Measurements from ENCODE around the gene HDAC6. TPM values are rescaled to one million over a fixed set of nuclear protein-coding genes. Genes with fewer than 3 reads are reported as not detected.

Gene HDAC6
- total RNA-seq, 2 experiments from 2014 or later: 62.0 to 108 TPM

GRCh38 chrX:48776818-48777439 lies 24.9 kb upstream of the HDAC6 start:
- Histone ChIP-seq H3K4me3 (ENCODE audit: low read depth, low read length, poor library complexity, severe bottlenecking) (no peak overlapping the region), H3K4me2 (ENCODE audit: low read length) (no peak overlapping the region), H3K4me1 (ENCODE audit: insufficient read depth, low read length, poor library complexity, severe bottlenecking) (no peaks in the 10 kb centered on the region), H3K9me2 (ENCODE audit: insufficient read depth, low read length) (no peaks in the 10 kb centered on the region), H3K27ac (ENCODE audit: low read depth, low read length, poor library complexity, severe bottlenecking) (no peak overlapping the region), H3K79me2 (ENCODE audit: insufficient read depth, low read depth, low read length) (no peaks in the 10 kb centered on the region), H2AFZ (ENCODE audit: low read length) (no peak overlapping the region), H3K9me3 (ENCODE audit: low read length) (no peaks in the 10 kb centered on the region), H3K36me3 (ENCODE audit: insufficient read depth, low read length) (no peaks in the 10 kb centered on the region), H4K20me1 (ENCODE audit: insufficient read depth, low read length) (no peaks in the 10 kb centered on the region)
- TF ChIP-seq EZH2phosphoT487 (IDR thresholded peaks at IDR 0.05; ENCODE audit: borderline replicate concordance, low read depth, low read length): no peak
- TF ChIP-seq, protein P1, sequence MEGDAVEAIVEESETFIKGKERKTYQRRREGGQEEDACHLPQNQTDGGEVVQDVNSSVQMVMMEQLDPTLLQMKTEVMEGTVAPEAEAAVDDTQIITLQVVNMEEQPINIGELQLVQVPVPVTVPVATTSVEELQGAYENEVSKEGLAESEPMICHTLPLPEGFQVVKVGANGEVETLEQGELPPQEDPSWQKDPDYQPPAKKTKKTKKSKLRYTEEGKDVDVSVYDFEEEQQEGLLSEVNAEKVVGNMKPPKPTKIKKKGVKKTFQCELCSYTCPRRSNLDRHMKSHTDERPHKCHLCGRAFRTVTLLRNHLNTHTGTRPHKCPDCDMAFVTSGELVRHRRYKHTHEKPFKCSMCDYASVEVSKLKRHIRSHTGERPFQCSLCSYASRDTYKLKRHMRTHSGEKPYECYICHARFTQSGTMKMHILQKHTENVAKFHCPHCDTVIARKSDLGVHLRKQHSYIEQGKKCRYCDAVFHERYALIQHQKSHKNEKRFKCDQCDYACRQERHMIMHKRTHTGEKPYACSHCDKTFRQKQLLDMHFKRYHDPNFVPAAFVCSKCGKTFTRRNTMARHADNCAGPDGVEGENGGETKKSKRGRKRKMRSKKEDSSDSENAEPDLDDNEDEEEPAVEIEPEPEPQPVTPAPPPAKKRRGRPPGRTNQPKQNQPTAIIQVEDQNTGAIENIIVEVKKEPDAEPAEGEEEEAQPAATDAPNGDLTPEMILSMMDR (conservative IDR thresholded peaks at IDR 0.05; ENCODE audit: low read length): no peak
- BruUV-seq (replicated peaks): no TSS peak
- CTCF ChIA-PET (ENCODE audit: unreplicated experiment): no interaction called here
- POLR2A ChIA-PET: interaction anchor here (0.6 to 1.0 kb wide), 2 partner anchors 25 to 239 kb away, joined by 4 read pairs; partner anchors contain the start of gene HDAC6
- DNase-seq (ENCODE audit: low spot score): no peak
- intact Hi-C loops (cut with micrococcal nuclease; ENCODE audit: unreplicated experiment): no loop called here

GRCh38 chrX:48779399-48779798 lies 22.5 kb upstream of the HDAC6 start:
- TF ChIP-seq, protein P1 (conservative IDR thresholded peaks at IDR 0.05; ENCODE audit: low read length): no peak
- TF ChIP-seq EZH2phosphoT487 (IDR thresholded peaks at IDR 0.05; ENCODE audit: borderline replicate concordance, low read depth, low read length): no peak
- no TSS peak for BruUV-seq (replicated peaks)
- intact Hi-C loops (cut with micrococcal nuclease; ENCODE audit: unreplicated experiment): no loop called here

DNA sequence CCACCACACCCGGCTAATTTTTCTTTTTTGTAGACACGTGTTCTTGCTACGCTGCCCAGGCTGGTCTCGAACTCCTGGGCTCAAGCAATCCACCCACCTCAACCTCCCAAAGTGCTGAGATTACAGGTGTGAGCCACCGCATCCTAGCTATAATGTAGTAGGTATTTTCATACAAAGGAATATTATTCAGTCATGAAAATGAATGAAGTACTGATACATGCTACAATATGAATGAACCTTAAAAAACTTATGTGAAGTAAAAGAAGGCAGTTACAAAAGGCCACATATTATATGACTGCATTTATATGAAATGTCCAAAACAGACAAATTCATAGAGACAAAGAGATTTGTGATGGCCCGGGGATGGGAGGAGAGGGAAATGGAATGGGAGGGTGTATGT lies 20.2 kb upstream of the HDAC6 start:
- POLR2A ChIA-PET: interaction anchor here (0.6 kb wide), 1 partner anchor 105 kb away, joined by 3 read pairs; no protein-coding TSS in a partner anchor
- Histone ChIP-seq H2AFZ (ENCODE audit: low read length) (no peak overlapping the region), H3K4me3 (ENCODE audit: low read depth, low read length, poor library complexity, severe bottlenecking) (no peak overlapping the region), H3K36me3 (ENCODE audit: insufficient read depth, low read length) (no peaks in the 10 kb centered on the region), H3K4me2 (ENCODE audit: low read length) (no peak overlapping the region), H3K27ac (ENCODE audit: low read depth, low read length, poor library complexity, severe bottlenecking) (no peak overlapping the region), H3K4me1 (ENCODE audit: insufficient read depth, low read length, poor library complexity, severe bottlenecking) (no peaks in the 10 kb centered on the region), H3K9me2 (ENCODE audit: insufficient read depth, low read length) (no peaks in the 10 kb centered on the region), H4K20me1 (ENCODE audit: insufficient read depth, low read length) (no peaks in the 10 kb centered on the region), H3K79me2 (ENCODE audit: insufficient read depth, low read depth, low read length) (no peaks in the 10 kb centered on the region), H3K9me3 (ENCODE audit: low read length) (no peaks in the 10 kb centered on the region)
- CTCF ChIA-PET (ENCODE audit: unreplicated experiment): no interaction called here
- no peak for TF ChIP-seq EZH2phosphoT487 (IDR thresholded peaks at IDR 0.05; ENCODE audit: borderline replicate concordance, low read depth, low read length)
- TF ChIP-seq, protein P1 (conservative IDR thresholded peaks at IDR 0.05; ENCODE audit: low read length): no peak
- BruUV-seq (replicated peaks): no TSS peak
- no peak for DNase-seq (ENCODE audit: low spot score)
- intact Hi-C loops (cut with micrococcal nuclease; ENCODE audit: unreplicated experiment): no loop called here

More at GRCh38 chrX:48779399-48779798, 22.5 kb upstream of the HDAC6 start:
- no peaks in the 10 kb centered on the region for H3K36me3 ChIP-seq (ENCODE audit: insufficient read depth, low read length)
- H3K79me2 ChIP-seq (ENCODE audit: insufficient read depth, low read depth, low read length): no peaks in the 10 kb centered on the region
- H3K4me1 ChIP-seq (ENCODE audit: insufficient read depth, low read length, poor library complexity, severe bottlenecking): no peaks in the 10 kb centered on the region
- no peak for DNase-seq (ENCODE audit: low spot score)
- H4K20me1 ChIP-seq (ENCODE audit: insufficient read depth, low read length): no peaks in the 10 kb centered on the region
- H3K4me2 ChIP-seq (ENCODE audit: low read length): no peak overlapping the region
- H3K9me2 ChIP-seq (ENCODE audit: insufficient read depth, low read length): no peaks in the 10 kb centered on the region
- no peaks in the 10 kb centered on the region for H3K9me3 ChIP-seq (ENCODE audit: low read length)
- CTCF ChIA-PET (ENCODE audit: unreplicated experiment): no interaction called here
- H3K27ac ChIP-seq (ENCODE audit: low read depth, low read length, poor library complexity, severe bottlenecking): no peak overlapping the region
- H2AFZ ChIP-seq (ENCODE audit: low read length): no peak overlapping the region
- H3K4me3 ChIP-seq (ENCODE audit: low read depth, low read length, poor library complexity, severe bottlenecking): no peak overlapping the region
- POLR2A ChIA-PET: no interaction called here

Measured in OCI-LY7 (cell line).